ENCODE results near the gene ELFN2. TPM values are rescaled to one million over a fixed set of nuclear protein-coding genes. Genes with fewer than 3 reads are reported as not detected.

The ELFN2 gene
- total RNA-seq, 2 donors from 2014 or later = not detected

- TF ChIP-seq, protein P1, sequence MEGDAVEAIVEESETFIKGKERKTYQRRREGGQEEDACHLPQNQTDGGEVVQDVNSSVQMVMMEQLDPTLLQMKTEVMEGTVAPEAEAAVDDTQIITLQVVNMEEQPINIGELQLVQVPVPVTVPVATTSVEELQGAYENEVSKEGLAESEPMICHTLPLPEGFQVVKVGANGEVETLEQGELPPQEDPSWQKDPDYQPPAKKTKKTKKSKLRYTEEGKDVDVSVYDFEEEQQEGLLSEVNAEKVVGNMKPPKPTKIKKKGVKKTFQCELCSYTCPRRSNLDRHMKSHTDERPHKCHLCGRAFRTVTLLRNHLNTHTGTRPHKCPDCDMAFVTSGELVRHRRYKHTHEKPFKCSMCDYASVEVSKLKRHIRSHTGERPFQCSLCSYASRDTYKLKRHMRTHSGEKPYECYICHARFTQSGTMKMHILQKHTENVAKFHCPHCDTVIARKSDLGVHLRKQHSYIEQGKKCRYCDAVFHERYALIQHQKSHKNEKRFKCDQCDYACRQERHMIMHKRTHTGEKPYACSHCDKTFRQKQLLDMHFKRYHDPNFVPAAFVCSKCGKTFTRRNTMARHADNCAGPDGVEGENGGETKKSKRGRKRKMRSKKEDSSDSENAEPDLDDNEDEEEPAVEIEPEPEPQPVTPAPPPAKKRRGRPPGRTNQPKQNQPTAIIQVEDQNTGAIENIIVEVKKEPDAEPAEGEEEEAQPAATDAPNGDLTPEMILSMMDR (IDR thresholded peaks at IDR 0.05) = no peak
- H3K4me1 ChIP-seq (ENCODE audit: control insufficient read depth in 1 of 2, low read depth in 2 of 2) = no peaks in the 10 kb centered on the region
- DNase-seq (ENCODE audit: low spot score) (no peak), ATAC-seq (ENCODE audit: insufficient number of reproducible peaks, low FRiP score, low read depth) (no peak)
- H3K27me3 ChIP-seq (replicated peaks; ENCODE audit: insufficient read depth) = peaks cover 3% of the 10 kb centered on the region
- H3K27ac ChIP-seq = no peak overlapping the region
- no peak overlapping the region for H3K4me3 ChIP-seq
- H3K9me3 ChIP-seq = no peaks in the 10 kb centered on the region
- no peaks in the 10 kb centered on the region for H3K36me3 ChIP-seq
These were observed 52.7 kb downstream of the ELFN2 start for GRCh38 chr22:37374571-37374970.

GRCh38 chr22:37373451-37373850 lies 53.8 kb downstream of the ELFN2 start:
- Histone ChIP-seq H3K27ac (no peak overlapping the region), H3K9me3 (no peaks in the 10 kb centered on the region), H3K27me3 (replicated peaks; ENCODE audit: insufficient read depth) (no peaks in the 10 kb centered on the region), H3K4me3 (no peak overlapping the region), H3K4me1 (ENCODE audit: control insufficient read depth in 1 of 2, low read depth in 2 of 2) (no peaks in the 10 kb centered on the region), H3K36me3 (no peaks in the 10 kb centered on the region)
- TF ChIP-seq, protein P1 (IDR thresholded peaks at IDR 0.05) = no peak
- ATAC-seq (ENCODE audit: insufficient number of reproducible peaks, low FRiP score, low read depth) (no peak), DNase-seq (ENCODE audit: low spot score) (no peak)

- no peak for DNase-seq (ENCODE audit: low spot score)
- H3K9me3 ChIP-seq = no peaks in the 10 kb centered on the region
- ATAC-seq (ENCODE audit: insufficient number of reproducible peaks, low FRiP score, low read depth) = no peak
- H3K36me3 ChIP-seq = no peaks in the 10 kb centered on the region
- H3K4me1 ChIP-seq (ENCODE audit: control insufficient read depth in 1 of 2, low read depth in 2 of 2) = no peaks in the 10 kb centered on the region
- TF ChIP-seq, protein P1 (IDR thresholded peaks at IDR 0.05) = no peak
- no peaks in the 10 kb centered on the region for H3K27me3 ChIP-seq (replicated peaks; ENCODE audit: insufficient read depth)
- H3K27ac ChIP-seq = no peak overlapping the region
- no peak overlapping the region for H3K4me3 ChIP-seq
These were observed 55.4 kb downstream of the ELFN2 start for GRCh38 chr22:37371911-37372310.

GRCh38 chr22:37371491-37371890 lies 55.8 kb downstream of the ELFN2 start:
- no peak for DNase-seq (ENCODE audit: low spot score)
- no peaks in the 10 kb centered on the region for H3K4me1 ChIP-seq (ENCODE audit: control insufficient read depth in 1 of 2, low read depth in 2 of 2)
- no peaks in the 10 kb centered on the region for H3K27me3 ChIP-seq (replicated peaks; ENCODE audit: insufficient read depth)
- H3K9me3 ChIP-seq = no peaks in the 10 kb centered on the region
- H3K4me3 ChIP-seq = no peak overlapping the region
- TF ChIP-seq, protein P1 (IDR thresholded peaks at IDR 0.05) = no peak
- ATAC-seq (ENCODE audit: insufficient number of reproducible peaks, low FRiP score, low read depth) = no peak
- no peaks in the 10 kb centered on the region for H3K36me3 ChIP-seq
- H3K27ac ChIP-seq = no peak overlapping the region

DNA sequence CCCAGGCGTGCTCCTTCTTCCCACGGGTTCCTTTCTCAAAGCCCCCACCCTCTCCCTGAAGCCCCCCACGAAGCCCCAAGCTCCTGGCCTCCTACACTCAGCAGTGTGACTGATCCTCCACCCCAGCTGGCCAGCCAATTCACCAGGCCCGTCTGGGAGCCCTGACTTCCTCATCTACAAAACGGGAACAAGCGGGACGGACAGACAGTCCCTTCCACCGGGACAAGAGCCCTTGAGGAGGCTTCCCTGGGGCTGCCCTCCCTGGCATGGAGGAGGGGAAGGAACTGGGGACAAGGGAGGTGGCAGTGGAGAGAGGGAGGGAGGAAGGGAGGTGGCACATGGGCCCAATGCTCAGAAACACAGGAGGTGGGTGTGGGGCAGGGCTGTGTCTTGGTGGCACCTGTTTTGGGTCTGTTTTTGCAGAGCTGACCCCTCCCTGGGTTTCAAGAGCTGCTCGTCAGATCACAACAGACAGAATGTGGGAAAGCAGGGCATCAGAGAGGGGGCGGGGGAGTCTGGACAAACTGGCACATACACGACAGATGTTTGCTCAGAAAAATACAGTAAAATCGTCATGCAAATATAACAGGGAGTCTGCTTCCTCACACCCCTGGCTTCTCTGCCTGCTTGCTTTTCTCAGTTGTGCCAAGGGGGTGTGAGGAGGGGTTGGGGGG lies 56.8 kb downstream of the ELFN2 start:
- Histone ChIP-seq H3K27ac (no peak overlapping the region), H3K4me1 (ENCODE audit: control insufficient read depth in 1 of 2, low read depth in 2 of 2) (no peaks in the 10 kb centered on the region), H3K36me3 (no peaks in the 10 kb centered on the region), H3K9me3 (no peaks in the 10 kb centered on the region), H3K4me3 (no peak overlapping the region), H3K27me3 (replicated peaks; ENCODE audit: insufficient read depth) (no peaks in the 10 kb centered on the region)
- DNase-seq (ENCODE audit: low spot score) (no peak), ATAC-seq (ENCODE audit: insufficient number of reproducible peaks, low FRiP score, low read depth) (no peak)
- TF ChIP-seq, protein P1 (IDR thresholded peaks at IDR 0.05) = no peak

Measured in thoracic aorta (tissue), 2 donors.